Natural killer cell (primary cell): ENCODE data around the gene SASH1. TPM values are rescaled to one million over a fixed set of nuclear protein-coding genes. Genes with fewer than 3 reads are reported as not detected.

ENCODE experiments used
- ATAC-seq, 3 donors: fragments of 150-1000 bp in 2 of 3; fragments of 200-7000 bp in 1 of 3; cut with Tn5 transposase; 1 replicate in 1 of 3; 2 replicates in 2 of 3; pipeline ENCODE4 v1.10.0; 2021; ENCODE audit warnings: mild to moderate bottlenecking in 2 of 3, moderate library complexity in 2 of 3
- DNase-seq, 2 donors: peaks; one replicate each; pipeline versions ENCODE4 v3.0.0 to v3.0.0-alpha.2; 2013 to 2021; ENCODE audit warnings: mixed read lengths in 1 of 2
- H3K27ac ChIP-seq: one replicate; pipeline ENCODE4 v1.5.1; 2013; ENCODE audit warnings: mild to moderate bottlenecking, low read length
- H3K27me3 ChIP-seq: one replicate; pipeline ENCODE4 v1.6.1; 2013; ENCODE audit warnings: low read length; ENCODE audit not compliant: control insufficient read depth, insufficient read depth
- H3K36me3 ChIP-seq: one replicate; pipeline ENCODE4 v1.6.1; 2013; ENCODE audit warnings: low read length; ENCODE audit not compliant: control insufficient read depth, insufficient read depth
- H3K4me1 ChIP-seq: one replicate; pipeline ENCODE4 v1.6.1; 2013; ENCODE audit warnings: low read length; ENCODE audit not compliant: control insufficient read depth, insufficient read depth
- H3K4me3 ChIP-seq: one replicate; pipeline ENCODE4 v1.5.1; 2013; ENCODE audit warnings: low read length
- H3K9me3 ChIP-seq: one replicate; pipeline ENCODE4 v1.6.1; 2013; ENCODE audit warnings: low read length; ENCODE audit not compliant: control insufficient read depth, insufficient read depth
- H3K27ac Mint-ChIP-seq, 2 donors: one replicate each; pipeline ENCODE4 v1.8.0; 2022; ENCODE audit warnings: mild to moderate bottlenecking in 2 of 2, mixed read lengths in 2 of 2, moderate library complexity in 1 of 2
- H3K27me3 Mint-ChIP-seq, 2 donors: one replicate each; pipeline ENCODE4 v1.8.0; 2022; ENCODE audit warnings: low read depth in 2 of 2, mixed read lengths in 2 of 2
- H3K36me3 Mint-ChIP-seq: one replicate; pipeline ENCODE4 v1.8.0; 2022; ENCODE audit warnings: mixed read lengths
- H3K4me1 Mint-ChIP-seq, 2 donors: one replicate each; pipeline ENCODE4 v1.8.0; 2022; ENCODE audit warnings: mixed read lengths in 2 of 2
- H3K4me3 Mint-ChIP-seq: one replicate; pipeline ENCODE4 v1.8.0; 2022; ENCODE audit warnings: mild to moderate bottlenecking, moderate library complexity, mixed read lengths
- H3K9me3 Mint-ChIP-seq, 2 donors: one replicate each; pipeline ENCODE4 v1.8.0; 2022; ENCODE audit warnings: mixed read lengths in 2 of 2
- CTCF ChIP-seq: fragments of 200-600 bp; IDR thresholded peaks from one replicate; pipeline ENCODE4 v1.8.0; 2022; ENCODE audit warnings: antibody characterized with exemption
- WGBS: methylation state at CpG from one replicate; pipeline ENCODE4 v1.1.7; 2013; ENCODE audit warnings: missing lambda C conversion rate; ENCODE audit not compliant: insufficient coverage; 5-methylcytosine and 5-hydroxymethylcytosine counted together
- intact Hi-C: fragments of 100-400 bp; cut with micrococcal nuclease; formaldehyde crosslinking; loops from one replicate; pipeline ENCODE4 v1.14.2; 2022
- total RNA-seq, 4 donors: library from RNA; stranded (reverse); fragments of 120-200 nt in 1 of 4; gene quantifications; one replicate each; pipeline versions ENCODE4 v1.2.3 to v1.2.4, GENCODE V29; 2013 to 2022

SASH1 gene
- total RNA-seq, 3 donors from 2014 or later (not counting 1 experiment from before 2014, with no cell fraction given) = 0.63 to 6.2 (median 2.7) TPM

DNA sequence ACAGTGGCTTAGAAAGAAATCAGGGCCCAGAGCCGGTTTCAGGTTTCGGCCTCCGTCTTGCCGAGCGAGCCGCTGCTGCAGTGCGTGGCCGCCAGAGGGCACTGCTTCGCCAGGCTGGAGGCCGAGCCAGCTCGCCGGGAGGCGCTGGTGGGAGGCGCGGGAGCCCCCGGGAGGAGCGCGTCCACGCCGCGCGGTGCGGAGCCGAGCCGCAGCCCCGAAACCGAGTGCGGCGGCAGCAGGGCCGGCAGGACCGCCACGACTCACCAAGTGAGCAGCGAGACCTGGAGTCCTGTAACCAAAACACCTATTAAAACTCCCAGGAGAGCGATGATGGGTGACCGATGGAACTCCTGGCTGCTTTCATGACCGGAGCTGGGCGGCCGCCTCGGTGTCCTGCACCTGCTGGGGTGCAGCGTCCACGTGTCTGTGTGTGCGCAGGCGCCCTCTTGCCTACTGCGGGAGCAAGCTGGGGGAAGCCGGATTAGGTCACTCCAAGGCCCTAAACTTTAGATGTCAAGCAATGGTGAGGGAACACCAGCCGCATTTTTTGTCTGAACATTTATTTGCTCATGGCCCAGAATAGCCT is 217.3 kb downstream of the SASH1 start:
- Mint-ChIP-seq H3K9me3 (no peaks in the 10 kb centered on the region), H3K27ac (no peak overlapping the region), H3K4me1 (peaks cover 9 to 15% of the 10 kb centered on the region in 2 donors), H3K4me3 (no peak overlapping the region), H3K36me3 (no peaks in the 10 kb centered on the region), H3K27me3 (peaks cover 41 to 78% of the 10 kb centered on the region in 2 donors)
- Histone ChIP-seq H3K36me3 (no peaks in the 10 kb centered on the region), H3K9me3 (no peaks in the 10 kb centered on the region), H3K4me3 (no peak overlapping the region), H3K27me3 (peaks cover 30% of the 10 kb centered on the region), H3K27ac (no peak overlapping the region), H3K4me1 (peaks cover 25% of the 10 kb centered on the region)
- WGBS = 8% methylated on average over 46 of the region's 46 CpGs
- TF ChIP-seq CTCF = peak; percentile 98
- ATAC-seq (peak; percentile 87 to 93 (median 92)), DNase-seq (peak; percentile 71 to 83)
- intact Hi-C loops = loop anchor here (1.0 to 10.0 kb wide), 4 partner anchors 186 to 872 kb away; partner anchors contain the start of gene TAB2

- no peaks in the 10 kb centered on the region for H3K9me3 Mint-ChIP-seq
- Histone ChIP-seq H3K9me3 (no peaks in the 10 kb centered on the region), H3K27me3 (peaks cover 30% of the 10 kb centered on the region), H3K4me3 (no peak overlapping the region), H3K27ac (no peak overlapping the region), H3K36me3 (no peaks in the 10 kb centered on the region), H3K4me1 (peaks cover 42% of the 10 kb centered on the region)
- TF ChIP-seq CTCF = no peak
- intact Hi-C loops = loop anchor here (5.0 to 10.0 kb wide), 2 partner anchors 753 to 871 kb away; partner anchors contain the start of gene TAB2
- no peak overlapping the region for H3K4me3 Mint-ChIP-seq
- H3K4me1 Mint-ChIP-seq = peaks cover 23 to 28% of the 10 kb centered on the region in 2 donors
- H3K27me3 Mint-ChIP-seq = peaks cover 41 to 84% of the 10 kb centered on the region in 2 donors
- H3K27ac Mint-ChIP-seq = no peak overlapping the region
- H3K36me3 Mint-ChIP-seq = no peaks in the 10 kb centered on the region
- no peak for DNase-seq
- 95% methylated on average over 5 of the region's 6 CpGs for WGBS
- no peak for ATAC-seq
Measured at GRCh38 chr6:148561629-148562028, 219.0 kb downstream of the SASH1 start.

- intact Hi-C loops = loop anchor here (5.0 to 10.0 kb wide), 2 partner anchors 752 to 869 kb away; partner anchors contain the start of gene TAB2
- whole genome bisulfite sequencing = 93% methylated on average over 5 of the region's 5 CpGs
- Histone ChIP-seq H3K27me3 (peaks cover 24% of the 10 kb centered on the region), H3K36me3 (no peaks in the 10 kb centered on the region), H3K9me3 (no peaks in the 10 kb centered on the region), H3K27ac (no peak overlapping the region), H3K4me1 (peaks cover 41% of the 10 kb centered on the region), H3K4me3 (no peak overlapping the region)
- DNase-seq = no peak
- H3K4me1 Mint-ChIP-seq = peaks cover 22 to 27% of the 10 kb centered on the region in 2 donors
- no peaks in the 10 kb centered on the region for H3K9me3 Mint-ChIP-seq
- no peak overlapping the region for H3K4me3 Mint-ChIP-seq
- H3K27me3 Mint-ChIP-seq = peaks cover 39 to 69% of the 10 kb centered on the region in 2 donors
- no peaks in the 10 kb centered on the region for H3K36me3 Mint-ChIP-seq
- no peak overlapping the region for H3K27ac Mint-ChIP-seq
- no peak for TF ChIP-seq CTCF
- no peak for ATAC-seq
Measured at GRCh38 chr6:148563066-148563465, 220.4 kb downstream of the SASH1 start.
